ENCODE results near the gene TMEM135.

The TMEM135 gene

GRCh38 chr11:87239531-87239930, 201.8 kb downstream of the TMEM135 start:
- H3K9me3 ChIP-seq (ENCODE audit: insufficient read depth, low read depth, low read length): no peaks in the 10 kb centered on the region
- no peak overlapping the region for H3K27ac ChIP-seq (ENCODE audit: low read length)
- H3K9ac ChIP-seq (ENCODE audit: low read depth, low read length): no peak overlapping the region
- H3K27me3 ChIP-seq (ENCODE audit: insufficient read depth, low read length): no peaks in the 10 kb centered on the region
- H3K4me1 ChIP-seq (ENCODE audit: insufficient read depth, low read length): no peaks in the 10 kb centered on the region
- no peaks in the 10 kb centered on the region for H3K36me3 ChIP-seq (ENCODE audit: insufficient read depth, low read depth, low read length)
- H3K4me3 ChIP-seq (ENCODE audit: low read length): no peak overlapping the region

GRCh38 chr11:87251560-87251959, 213.8 kb downstream of the TMEM135 start:
- H3K9me3 ChIP-seq (ENCODE audit: insufficient read depth, low read depth, low read length): no peaks in the 10 kb centered on the region
- no peaks in the 10 kb centered on the region for H3K27me3 ChIP-seq (ENCODE audit: insufficient read depth, low read length)
- no peak overlapping the region for H3K27ac ChIP-seq (ENCODE audit: low read length)
- H3K4me1 ChIP-seq (ENCODE audit: insufficient read depth, low read length): no peaks in the 10 kb centered on the region
- no peaks in the 10 kb centered on the region for H3K36me3 ChIP-seq (ENCODE audit: insufficient read depth, low read depth, low read length)
- no peak overlapping the region for H3K9ac ChIP-seq (ENCODE audit: low read depth, low read length)
- no peak overlapping the region for H3K4me3 ChIP-seq (ENCODE audit: low read length)

- no peaks in the 10 kb centered on the region for H3K27me3 ChIP-seq (ENCODE audit: insufficient read depth, low read length)
- H3K36me3 ChIP-seq (ENCODE audit: insufficient read depth, low read depth, low read length): no peaks in the 10 kb centered on the region
- H3K9ac ChIP-seq (ENCODE audit: low read depth, low read length): no peak overlapping the region
- no peak overlapping the region for H3K27ac ChIP-seq (ENCODE audit: low read length)
- no peak overlapping the region for H3K4me3 ChIP-seq (ENCODE audit: low read length)
- no peaks in the 10 kb centered on the region for H3K9me3 ChIP-seq (ENCODE audit: insufficient read depth, low read depth, low read length)
- no peaks in the 10 kb centered on the region for H3K4me1 ChIP-seq (ENCODE audit: insufficient read depth, low read length)
These were observed 215.1 kb downstream of the TMEM135 start for GRCh38 chr11:87252869-87253268.

GRCh38 chr11:87254562-87254961, 216.8 kb downstream of the TMEM135 start:
- Histone ChIP-seq H3K4me1 (ENCODE audit: insufficient read depth, low read length) (no peaks in the 10 kb centered on the region), H3K27me3 (ENCODE audit: insufficient read depth, low read length) (no peaks in the 10 kb centered on the region), H3K9ac (ENCODE audit: low read depth, low read length) (no peak overlapping the region), H3K27ac (ENCODE audit: low read length) (no peak overlapping the region), H3K36me3 (ENCODE audit: insufficient read depth, low read depth, low read length) (no peaks in the 10 kb centered on the region), H3K9me3 (ENCODE audit: insufficient read depth, low read depth, low read length) (no peaks in the 10 kb centered on the region), H3K4me3 (ENCODE audit: low read length) (no peak overlapping the region)

- Histone ChIP-seq H3K4me1 (ENCODE audit: insufficient read depth, low read length) (no peaks in the 10 kb centered on the region), H3K9me3 (ENCODE audit: insufficient read depth, low read depth, low read length) (no peaks in the 10 kb centered on the region), H3K36me3 (ENCODE audit: insufficient read depth, low read depth, low read length) (no peaks in the 10 kb centered on the region), H3K27ac (ENCODE audit: low read length) (no peak overlapping the region), H3K4me3 (ENCODE audit: low read length) (no peak overlapping the region), H3K9ac (ENCODE audit: low read depth, low read length) (no peak overlapping the region), H3K27me3 (ENCODE audit: insufficient read depth, low read length) (no peaks in the 10 kb centered on the region)
These were observed 217.9 kb downstream of the TMEM135 start for GRCh38 chr11:87255589-87255988.

GRCh38 chr11:87256694-87257340, 219.1 kb downstream of the TMEM135 start:
- Histone ChIP-seq H3K36me3 (ENCODE audit: insufficient read depth, low read depth, low read length) (no peaks in the 10 kb centered on the region), H3K4me1 (ENCODE audit: insufficient read depth, low read length) (no peaks in the 10 kb centered on the region), H3K27ac (ENCODE audit: low read length) (no peak overlapping the region), H3K27me3 (ENCODE audit: insufficient read depth, low read length) (no peaks in the 10 kb centered on the region), H3K9ac (ENCODE audit: low read depth, low read length) (no peak overlapping the region), H3K4me3 (ENCODE audit: low read length) (no peak overlapping the region), H3K9me3 (ENCODE audit: insufficient read depth, low read depth, low read length) (no peaks in the 10 kb centered on the region)

GRCh38 chr11:87258171-87258833, 220.6 kb downstream of the TMEM135 start:
- Histone ChIP-seq H3K9me3 (ENCODE audit: insufficient read depth, low read depth, low read length) (no peaks in the 10 kb centered on the region), H3K27ac (ENCODE audit: low read length) (no peak overlapping the region), H3K27me3 (ENCODE audit: insufficient read depth, low read length) (no peaks in the 10 kb centered on the region), H3K36me3 (ENCODE audit: insufficient read depth, low read depth, low read length) (no peaks in the 10 kb centered on the region), H3K4me3 (ENCODE audit: low read length) (no peak overlapping the region), H3K4me1 (ENCODE audit: insufficient read depth, low read length) (no peaks in the 10 kb centered on the region), H3K9ac (ENCODE audit: low read depth, low read length) (no peak overlapping the region)

GRCh38 chr11:87259736-87260135, 222.0 kb downstream of the TMEM135 start:
- H3K9ac ChIP-seq (ENCODE audit: low read depth, low read length): no peak overlapping the region
- no peaks in the 10 kb centered on the region for H3K36me3 ChIP-seq (ENCODE audit: insufficient read depth, low read depth, low read length)
- no peaks in the 10 kb centered on the region for H3K27me3 ChIP-seq (ENCODE audit: insufficient read depth, low read length)
- no peaks in the 10 kb centered on the region for H3K4me1 ChIP-seq (ENCODE audit: insufficient read depth, low read length)
- H3K4me3 ChIP-seq (ENCODE audit: low read length): no peak overlapping the region
- H3K27ac ChIP-seq (ENCODE audit: low read length): no peak overlapping the region
- no peaks in the 10 kb centered on the region for H3K9me3 ChIP-seq (ENCODE audit: insufficient read depth, low read depth, low read length)

- no peaks in the 10 kb centered on the region for H3K4me1 ChIP-seq (ENCODE audit: insufficient read depth, low read length)
- no peak overlapping the region for H3K9ac ChIP-seq (ENCODE audit: low read depth, low read length)
- no peaks in the 10 kb centered on the region for H3K9me3 ChIP-seq (ENCODE audit: insufficient read depth, low read depth, low read length)
- H3K4me3 ChIP-seq (ENCODE audit: low read length): no peak overlapping the region
- H3K36me3 ChIP-seq (ENCODE audit: insufficient read depth, low read depth, low read length): no peaks in the 10 kb centered on the region
- H3K27ac ChIP-seq (ENCODE audit: low read length): no peak overlapping the region
- no peaks in the 10 kb centered on the region for H3K27me3 ChIP-seq (ENCODE audit: insufficient read depth, low read length)
These were observed 223.1 kb downstream of the TMEM135 start for GRCh38 chr11:87260811-87261210.

GRCh38 chr11:87263264-87263838, 225.6 kb downstream of the TMEM135 start:
- H3K4me3 ChIP-seq (ENCODE audit: low read length): no peak overlapping the region
- no peaks in the 10 kb centered on the region for H3K9me3 ChIP-seq (ENCODE audit: insufficient read depth, low read depth, low read length)
- no peaks in the 10 kb centered on the region for H3K4me1 ChIP-seq (ENCODE audit: insufficient read depth, low read length)
- H3K36me3 ChIP-seq (ENCODE audit: insufficient read depth, low read depth, low read length): no peaks in the 10 kb centered on the region
- no peaks in the 10 kb centered on the region for H3K27me3 ChIP-seq (ENCODE audit: insufficient read depth, low read length)
- H3K27ac ChIP-seq (ENCODE audit: low read length): no peak overlapping the region
- no peak overlapping the region for H3K9ac ChIP-seq (ENCODE audit: low read depth, low read length)

- H3K4me3 ChIP-seq (ENCODE audit: low read length): no peak overlapping the region
- H3K27ac ChIP-seq (ENCODE audit: low read length): no peak overlapping the region
- no peaks in the 10 kb centered on the region for H3K27me3 ChIP-seq (ENCODE audit: insufficient read depth, low read length)
- H3K9me3 ChIP-seq (ENCODE audit: insufficient read depth, low read depth, low read length): no peaks in the 10 kb centered on the region
- no peaks in the 10 kb centered on the region for H3K4me1 ChIP-seq (ENCODE audit: insufficient read depth, low read length)
- H3K36me3 ChIP-seq (ENCODE audit: insufficient read depth, low read depth, low read length): no peaks in the 10 kb centered on the region
- no peak overlapping the region for H3K9ac ChIP-seq (ENCODE audit: low read depth, low read length)
These were observed 226.2 kb downstream of the TMEM135 start for GRCh38 chr11:87263979-87264378.

GRCh38 chr11:87265132-87265531, 227.4 kb downstream of the TMEM135 start:
- Histone ChIP-seq H3K9ac (ENCODE audit: low read depth, low read length) (no peak overlapping the region), H3K4me1 (ENCODE audit: insufficient read depth, low read length) (no peaks in the 10 kb centered on the region), H3K27me3 (ENCODE audit: insufficient read depth, low read length) (no peaks in the 10 kb centered on the region), H3K36me3 (ENCODE audit: insufficient read depth, low read depth, low read length) (no peaks in the 10 kb centered on the region), H3K4me3 (ENCODE audit: low read length) (no peak overlapping the region), H3K9me3 (ENCODE audit: insufficient read depth, low read depth, low read length) (no peaks in the 10 kb centered on the region), H3K27ac (ENCODE audit: low read length) (no peak overlapping the region)
